SU-DHL-6 (cell line): ENCODE data around the gene DAPK1.

ENCODE experiments used
- CTCF ChIP-seq: fragments of 200-600 bp; sonication (generic); IDR thresholded peaks from one replicate; pipeline ENCODE4 v1.5.1; 2017; ENCODE audit warnings: antibody characterized with exemption, mild to moderate bottlenecking, low read length, moderate library complexity; ENCODE audit not compliant: insufficient read depth, poor library complexity, severe bottlenecking
- EZH2phosphoT487 ChIP-seq: fragments of 200-600 bp; sonication (generic), shearing (Covaris generic); conservative IDR thresholded peaks from 2 replicates; pipeline ENCODE4 v1.6.1; 2018; ENCODE audit warnings: mild to moderate bottlenecking, antibody characterized with exemption, low read length, moderate library complexity, mixed read lengths

GRCh38 chr9:87668722-87669121 is 171.1 kb downstream of the DAPK1 start:
- TF ChIP-seq CTCF (no peak), EZH2phosphoT487 (no peak)
